ENCODE data around the gene ABCC6.
"Not testable (repeated sequence)": the region's sequence is repeated elsewhere in the genome, so short reads cannot be mapped to it uniquely, and the experiment has no call there.

The ABCC6 gene

DNA sequence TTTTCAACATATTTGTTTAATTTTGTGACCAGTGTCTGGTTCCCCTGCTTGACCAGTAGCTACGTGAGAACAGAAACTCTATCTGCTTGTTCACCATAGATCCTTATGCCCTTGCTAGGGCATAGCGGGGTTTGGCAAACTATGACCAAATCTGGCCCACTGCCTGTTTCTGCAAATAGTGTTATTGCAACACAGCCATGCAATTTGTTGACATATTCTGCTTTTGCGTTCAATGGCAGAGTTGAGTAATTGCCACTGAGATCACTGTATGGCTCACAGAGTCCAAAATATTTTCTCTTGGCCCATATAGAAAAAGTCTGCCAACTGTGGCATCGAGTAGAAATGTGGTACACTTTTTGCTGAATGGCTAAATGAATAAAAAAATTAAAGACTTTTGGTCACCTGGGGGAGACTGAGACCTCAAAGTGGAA is 9.4 kb downstream of the ABCC6 start:
- not testable (repeated sequence) for H3K4me3 ChIP-seq (ENCODE audit: low read length); H3K36me3 ChIP-seq (ENCODE audit: control insufficient read depth, insufficient read depth, low read length); H3K27ac ChIP-seq (ENCODE audit: low read depth, low read length)

DNA sequence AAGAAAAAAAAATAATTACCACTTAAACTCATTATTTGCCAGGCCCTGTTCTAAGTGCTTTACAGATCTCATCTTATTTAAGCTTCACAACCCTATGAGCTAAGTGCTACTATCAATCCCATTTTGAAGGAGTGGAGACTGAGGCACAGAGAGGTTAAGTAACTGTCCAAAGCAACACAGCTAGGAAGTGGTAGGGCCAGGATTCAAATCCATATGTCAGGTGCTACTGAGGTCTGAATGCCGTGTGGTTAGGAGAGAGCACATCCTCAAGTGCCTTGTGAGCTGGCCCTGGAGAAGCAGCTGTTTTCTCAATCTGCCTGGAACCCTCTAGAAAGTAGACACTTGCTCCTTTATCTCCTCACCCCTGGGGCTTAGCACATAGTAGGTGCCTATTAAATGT is 11.9 kb downstream of the ABCC6 start:
- H3K36me3 ChIP-seq (ENCODE audit: control insufficient read depth, insufficient read depth, low read length); H3K27me3 ChIP-seq (ENCODE audit: control insufficient read depth, insufficient read depth, low read length); H3K4me3 ChIP-seq (ENCODE audit: low read length); H3K9ac ChIP-seq (ENCODE audit: low read length); H3K4me1 ChIP-seq (ENCODE audit: control insufficient read depth, insufficient read depth, low read length); H3K27ac ChIP-seq (ENCODE audit: low read depth, low read length): not testable (repeated sequence)

More for the DNA sequence above, 9.4 kb downstream of the ABCC6 start:
- H3K9ac ChIP-seq (ENCODE audit: low read length); H3K4me1 ChIP-seq (ENCODE audit: control insufficient read depth, insufficient read depth, low read length); H3K27me3 ChIP-seq (ENCODE audit: control insufficient read depth, insufficient read depth, low read length): not testable (repeated sequence)

DNA sequence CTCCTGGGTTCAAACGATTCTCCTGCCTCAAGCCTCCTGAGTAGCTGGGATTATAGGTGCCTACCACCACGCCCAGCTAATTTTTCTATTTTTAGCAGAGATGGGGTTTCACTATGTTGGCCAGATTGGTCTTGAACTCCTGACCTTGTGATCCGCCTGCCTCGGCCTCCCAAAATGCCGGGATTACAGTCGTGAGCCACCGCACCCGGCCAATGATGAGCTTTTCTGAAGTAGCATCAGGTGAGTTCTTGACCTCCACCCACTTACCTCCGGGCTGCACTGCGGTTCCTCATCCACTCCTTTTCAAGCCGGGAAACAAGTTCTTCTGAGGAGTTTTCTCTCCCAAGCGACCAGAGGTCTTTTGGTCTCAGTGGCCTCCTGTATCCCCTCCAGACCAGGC is 14.8 kb downstream of the ABCC6 start:
- H3K27me3 ChIP-seq (ENCODE audit: control insufficient read depth, insufficient read depth, low read length); H3K4me1 ChIP-seq (ENCODE audit: control insufficient read depth, insufficient read depth, low read length); H3K36me3 ChIP-seq (ENCODE audit: control insufficient read depth, insufficient read depth, low read length); H3K27ac ChIP-seq (ENCODE audit: low read depth, low read length); H3K4me3 ChIP-seq (ENCODE audit: low read length); H3K9ac ChIP-seq (ENCODE audit: low read length): not testable (repeated sequence)

DNA sequence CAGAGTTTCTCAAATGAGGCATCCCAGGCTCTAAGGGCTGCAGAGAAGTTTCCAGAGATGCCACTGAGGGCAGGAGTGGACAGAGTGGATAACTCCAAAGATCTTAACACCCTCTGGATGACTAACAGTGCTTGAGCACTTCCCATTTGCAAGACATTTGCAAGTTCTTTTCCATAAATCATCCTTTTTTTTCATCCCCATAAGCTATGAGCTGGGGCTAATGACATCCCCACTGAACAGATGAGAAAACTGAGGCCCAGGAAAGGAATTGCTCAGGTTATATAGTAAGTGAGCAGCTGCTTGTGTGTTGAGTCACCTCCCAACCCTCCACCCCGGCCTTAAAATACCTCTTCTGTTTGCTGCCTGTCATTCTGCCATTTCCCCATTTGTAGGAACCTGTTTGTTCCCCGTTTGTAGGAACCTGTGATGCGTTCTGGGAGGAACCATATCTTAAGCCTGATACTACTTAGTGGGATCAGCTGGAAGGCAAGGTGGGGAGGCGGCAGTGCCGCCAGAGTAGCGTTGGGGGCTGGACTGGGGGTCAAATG is 15.4 kb downstream of the ABCC6 start:
- not testable (repeated sequence) for H3K27me3 ChIP-seq (ENCODE audit: control insufficient read depth, insufficient read depth, low read length); H3K9ac ChIP-seq (ENCODE audit: low read length); H3K4me3 ChIP-seq (ENCODE audit: low read length); H3K4me1 ChIP-seq (ENCODE audit: control insufficient read depth, insufficient read depth, low read length); H3K27ac ChIP-seq (ENCODE audit: low read depth, low read length); H3K36me3 ChIP-seq (ENCODE audit: control insufficient read depth, insufficient read depth, low read length)

DNA sequence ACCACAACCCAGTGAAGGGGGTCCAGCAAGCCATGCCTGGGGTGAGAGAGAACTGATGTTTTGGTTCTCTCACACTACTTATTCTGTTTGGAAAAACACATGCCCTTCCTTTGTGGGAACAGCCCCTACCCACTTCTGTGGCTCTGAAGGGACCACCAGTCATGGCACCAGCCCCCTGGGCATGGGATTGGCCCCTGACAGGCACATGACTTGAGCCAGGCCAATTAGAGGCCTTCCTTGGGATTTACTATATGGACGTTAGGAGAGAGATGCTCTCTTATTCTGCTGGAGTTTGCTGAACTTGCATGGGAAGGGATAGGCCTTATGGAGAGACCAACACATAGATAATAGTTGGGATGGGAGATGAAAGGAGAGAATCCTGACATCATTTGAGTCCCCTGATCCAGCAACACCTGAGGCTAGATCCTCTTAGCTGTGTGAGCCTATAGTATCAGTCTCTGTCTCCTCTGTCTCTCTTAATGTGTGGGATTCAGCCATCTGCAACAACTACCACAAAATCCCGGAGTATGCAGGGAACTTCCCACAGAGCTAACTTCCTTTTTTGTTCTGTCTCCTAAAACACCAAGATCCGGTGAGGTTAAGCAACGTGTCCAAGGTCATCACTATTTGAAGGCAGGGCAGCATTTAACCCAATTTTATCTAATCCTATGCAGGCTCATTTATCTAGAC is 16.1 kb downstream of the ABCC6 start:
- H3K4me1 ChIP-seq (ENCODE audit: control insufficient read depth, insufficient read depth, low read length); H3K27me3 ChIP-seq (ENCODE audit: control insufficient read depth, insufficient read depth, low read length); H3K9ac ChIP-seq (ENCODE audit: low read length); H3K36me3 ChIP-seq (ENCODE audit: control insufficient read depth, insufficient read depth, low read length); H3K4me3 ChIP-seq (ENCODE audit: low read length); H3K27ac ChIP-seq (ENCODE audit: low read depth, low read length): not testable (repeated sequence)

DNA sequence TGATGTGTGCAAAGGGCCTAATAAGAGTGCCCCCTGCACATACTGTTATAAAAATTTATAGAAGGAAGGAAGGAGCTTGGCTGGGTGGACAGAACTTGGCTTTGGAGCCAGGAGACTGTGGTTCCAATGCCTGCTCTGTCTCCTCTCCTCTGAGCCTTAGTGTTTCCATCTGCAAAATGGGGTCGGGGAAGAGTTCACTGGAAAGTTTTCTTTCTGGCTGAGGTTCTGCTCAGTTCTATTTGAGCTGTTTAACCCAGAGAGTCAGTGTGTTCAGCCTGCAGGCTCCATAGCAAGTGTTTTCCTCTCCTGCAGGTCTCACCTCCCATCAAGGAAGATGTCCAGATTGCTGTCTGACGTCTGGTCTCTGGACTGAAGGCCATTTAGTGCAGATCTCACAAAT is 17.4 kb downstream of the ABCC6 start:
- H3K27me3 ChIP-seq (ENCODE audit: control insufficient read depth, insufficient read depth, low read length); H3K27ac ChIP-seq (ENCODE audit: low read depth, low read length); H3K9ac ChIP-seq (ENCODE audit: low read length); H3K4me1 ChIP-seq (ENCODE audit: control insufficient read depth, insufficient read depth, low read length); H3K36me3 ChIP-seq (ENCODE audit: control insufficient read depth, insufficient read depth, low read length); H3K4me3 ChIP-seq (ENCODE audit: low read length): not testable (repeated sequence)

DNA sequence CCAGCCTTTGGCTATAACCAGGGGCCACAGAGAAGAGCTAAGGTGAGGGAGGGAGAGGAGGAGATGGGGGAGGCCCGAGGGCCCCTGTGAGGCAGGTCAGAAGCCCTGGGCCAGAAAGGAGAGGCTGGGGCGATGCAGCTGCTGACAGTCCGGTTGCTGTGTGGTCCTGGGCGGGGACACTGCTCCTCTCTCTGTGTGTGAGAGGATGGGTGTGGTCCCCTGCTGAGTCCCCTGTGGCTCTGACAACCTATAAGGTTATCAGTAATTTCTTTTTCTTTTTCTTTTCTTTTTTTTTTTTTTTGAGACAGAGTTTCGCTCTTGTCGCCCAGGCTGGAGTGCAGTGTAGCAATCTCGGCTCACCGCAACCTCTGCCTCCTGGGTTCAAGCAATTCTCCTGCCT is 18.7 kb downstream of the ABCC6 start:
- H3K9ac ChIP-seq (ENCODE audit: low read length); H3K27ac ChIP-seq (ENCODE audit: low read depth, low read length); H3K4me1 ChIP-seq (ENCODE audit: control insufficient read depth, insufficient read depth, low read length); H3K27me3 ChIP-seq (ENCODE audit: control insufficient read depth, insufficient read depth, low read length); H3K36me3 ChIP-seq (ENCODE audit: control insufficient read depth, insufficient read depth, low read length); H3K4me3 ChIP-seq (ENCODE audit: low read length): not testable (repeated sequence)

DNA sequence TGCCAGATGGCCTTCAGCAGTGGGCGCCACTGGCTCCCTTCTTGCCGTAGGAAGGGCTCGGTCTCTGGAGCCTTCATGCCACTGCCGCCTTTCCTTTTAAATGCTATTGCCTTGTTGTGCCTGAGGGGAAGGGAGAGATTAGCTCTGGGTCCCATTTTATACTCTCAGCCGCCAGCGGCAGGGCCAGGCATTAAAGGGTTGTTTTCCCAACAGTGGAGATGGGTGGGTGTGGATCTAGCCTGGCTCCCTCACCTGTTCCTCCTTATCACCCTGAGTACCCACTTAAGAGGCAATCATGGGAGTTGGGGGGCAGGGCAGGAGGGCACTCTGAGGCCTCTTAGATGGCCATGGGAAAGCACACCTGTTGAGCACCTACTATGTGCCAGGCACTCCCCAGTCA is 19.8 kb downstream of the ABCC6 start:
- not testable (repeated sequence) for H3K27ac ChIP-seq (ENCODE audit: low read depth, low read length); H3K4me3 ChIP-seq (ENCODE audit: low read length); H3K36me3 ChIP-seq (ENCODE audit: control insufficient read depth, insufficient read depth, low read length); H3K27me3 ChIP-seq (ENCODE audit: control insufficient read depth, insufficient read depth, low read length); H3K9ac ChIP-seq (ENCODE audit: low read length); H3K4me1 ChIP-seq (ENCODE audit: control insufficient read depth, insufficient read depth, low read length)

DNA sequence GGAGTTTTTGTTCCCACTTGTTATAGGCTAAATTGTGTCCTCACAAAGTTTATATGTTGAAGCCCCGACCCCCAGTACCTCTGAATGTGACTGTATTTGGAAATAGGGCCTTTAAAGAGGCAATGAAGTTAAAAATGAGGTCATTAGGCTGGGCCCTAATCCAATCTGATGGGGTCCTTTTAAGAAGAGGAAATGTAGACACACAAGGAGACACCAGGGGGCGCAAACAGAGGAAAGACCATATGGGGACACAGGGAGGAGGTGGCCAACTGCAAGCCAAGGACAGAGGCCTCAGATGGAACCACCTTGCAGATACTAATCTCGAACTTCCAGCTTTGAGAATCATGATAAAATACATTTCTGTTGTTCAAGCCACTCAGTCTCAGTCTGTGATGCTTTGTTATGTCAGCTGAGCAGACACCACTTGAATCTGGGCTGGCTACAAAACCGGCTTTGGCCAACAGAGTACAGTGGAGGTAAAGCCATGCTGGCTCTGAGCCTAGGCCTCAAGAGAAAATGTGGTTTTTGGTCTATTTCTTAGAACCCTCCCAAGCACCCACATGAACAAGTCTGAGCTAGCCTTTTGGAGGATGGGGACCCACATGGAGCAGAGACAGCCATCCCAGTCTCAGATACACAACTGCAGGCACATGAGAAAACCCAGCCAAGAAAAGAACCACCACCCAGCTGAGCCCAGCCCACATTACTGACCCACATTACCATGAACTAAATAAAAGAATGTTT is 20.7 kb downstream of the ABCC6 start:
- not testable (repeated sequence) for H3K9ac ChIP-seq (ENCODE audit: low read length); H3K36me3 ChIP-seq (ENCODE audit: control insufficient read depth, insufficient read depth, low read length); H3K4me3 ChIP-seq (ENCODE audit: low read length); H3K4me1 ChIP-seq (ENCODE audit: control insufficient read depth, insufficient read depth, low read length); H3K27me3 ChIP-seq (ENCODE audit: control insufficient read depth, insufficient read depth, low read length); H3K27ac ChIP-seq (ENCODE audit: low read depth, low read length)

DNA sequence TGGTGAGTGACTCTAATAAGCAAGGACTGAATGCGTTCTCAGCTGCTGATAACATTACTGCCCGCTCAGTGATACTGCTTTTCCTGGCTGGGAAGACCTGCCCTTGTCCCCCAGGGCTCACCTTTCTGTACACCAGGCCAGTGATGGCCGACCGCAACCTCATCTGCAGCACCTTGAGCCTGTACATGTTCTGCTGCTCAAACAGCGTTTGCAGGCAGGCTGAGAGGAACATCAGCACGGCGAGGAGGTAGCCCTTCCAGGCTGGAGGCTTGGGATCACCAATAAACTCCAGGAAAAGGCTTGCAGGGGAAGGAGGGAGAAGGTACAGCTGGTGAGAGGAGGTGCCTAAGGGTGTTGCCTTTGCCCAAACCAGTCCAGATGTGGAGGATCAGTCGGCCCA is 21.4 kb downstream of the ABCC6 start:
- not testable (repeated sequence) for H3K4me1 ChIP-seq (ENCODE audit: control insufficient read depth, insufficient read depth, low read length); H3K9ac ChIP-seq (ENCODE audit: low read length); H3K36me3 ChIP-seq (ENCODE audit: control insufficient read depth, insufficient read depth, low read length); H3K27me3 ChIP-seq (ENCODE audit: control insufficient read depth, insufficient read depth, low read length); H3K4me3 ChIP-seq (ENCODE audit: low read length); H3K27ac ChIP-seq (ENCODE audit: low read depth, low read length)

DNA sequence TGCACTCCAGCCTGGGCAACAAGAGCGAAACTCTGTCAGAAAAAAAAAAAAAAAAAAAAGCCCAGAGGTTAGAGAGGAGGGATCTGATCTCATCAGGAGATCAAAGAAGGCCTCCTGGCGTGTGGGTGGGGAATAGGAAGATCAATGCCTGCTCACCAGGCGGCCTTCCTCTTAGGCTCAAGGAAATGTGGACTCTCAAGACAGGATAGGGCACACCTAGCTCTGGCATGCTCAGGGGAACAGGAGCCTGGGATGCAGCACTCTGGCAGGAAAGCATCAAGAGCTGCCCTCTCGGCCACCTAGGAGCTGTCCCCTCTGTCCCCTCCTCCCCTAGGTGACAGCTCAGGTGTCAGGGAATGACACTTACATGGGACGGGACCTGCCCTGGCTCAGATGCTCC is 22.9 kb downstream of the ABCC6 start:
- H3K4me1 ChIP-seq (ENCODE audit: control insufficient read depth, insufficient read depth, low read length); H3K27me3 ChIP-seq (ENCODE audit: control insufficient read depth, insufficient read depth, low read length); H3K9ac ChIP-seq (ENCODE audit: low read length); H3K36me3 ChIP-seq (ENCODE audit: control insufficient read depth, insufficient read depth, low read length); H3K27ac ChIP-seq (ENCODE audit: low read depth, low read length); H3K4me3 ChIP-seq (ENCODE audit: low read length): not testable (repeated sequence)

DNA sequence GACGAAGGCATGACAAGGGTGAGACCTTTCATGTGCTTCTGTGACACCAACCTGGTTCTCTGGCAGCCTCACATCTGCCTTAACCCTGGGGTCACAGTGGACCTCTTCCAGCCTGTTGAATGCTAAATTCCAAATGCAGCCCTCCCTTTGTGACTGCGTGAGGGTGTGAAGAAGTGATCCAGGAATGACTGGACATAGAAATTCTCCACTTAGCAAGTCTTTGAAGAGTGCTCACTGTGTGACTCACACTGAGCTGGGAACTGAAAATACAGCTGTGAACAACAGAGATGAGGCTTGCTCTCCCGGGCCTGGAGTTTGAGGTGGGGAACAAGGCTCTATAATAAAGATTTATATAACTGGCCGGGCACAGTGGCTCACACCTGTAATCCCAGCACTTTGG is 23.9 kb downstream of the ABCC6 start:
- not testable (repeated sequence) for H3K27ac ChIP-seq (ENCODE audit: low read depth, low read length); H3K4me3 ChIP-seq (ENCODE audit: low read length); H3K27me3 ChIP-seq (ENCODE audit: control insufficient read depth, insufficient read depth, low read length); H3K9ac ChIP-seq (ENCODE audit: low read length); H3K36me3 ChIP-seq (ENCODE audit: control insufficient read depth, insufficient read depth, low read length); H3K4me1 ChIP-seq (ENCODE audit: control insufficient read depth, insufficient read depth, low read length)

DNA sequence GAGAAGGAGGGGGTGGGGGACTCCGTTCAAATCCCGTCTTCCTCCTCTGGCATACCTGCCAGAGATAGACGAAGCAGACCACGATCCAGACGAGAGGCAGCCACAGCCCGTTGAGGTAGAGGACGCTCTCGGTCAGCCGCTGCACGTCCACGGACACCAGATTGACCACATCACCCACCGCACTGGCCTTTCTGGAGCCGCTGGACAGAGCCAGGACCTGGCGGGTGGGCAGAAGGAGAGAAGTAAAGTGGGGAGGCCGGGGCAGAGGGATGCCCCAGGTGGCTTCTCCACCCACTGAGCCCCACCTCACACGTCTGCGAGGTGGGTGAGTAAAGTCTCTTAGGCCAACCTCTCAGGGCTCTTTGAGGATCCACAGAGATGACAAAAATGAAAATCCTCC is 25.3 kb downstream of the ABCC6 start:
- H3K36me3 ChIP-seq (ENCODE audit: control insufficient read depth, insufficient read depth, low read length): no peaks in the 10 kb centered on the region
- H3K4me3 ChIP-seq (ENCODE audit: low read length): no peak overlapping the region
- H3K27ac ChIP-seq (ENCODE audit: low read depth, low read length): no peak overlapping the region
- no peak overlapping the region for H3K9ac ChIP-seq (ENCODE audit: low read length)
- H3K4me1 ChIP-seq (ENCODE audit: control insufficient read depth, insufficient read depth, low read length): no peaks in the 10 kb centered on the region
- H3K27me3 ChIP-seq (ENCODE audit: control insufficient read depth, insufficient read depth, low read length): no peaks in the 10 kb centered on the region

All from rectal smooth muscle tissue (tissue), 1 donor.